ENCODE measurements around the gene PGA3. TPM values are rescaled to one million over a fixed set of nuclear protein-coding genes. Genes with fewer than 3 reads are reported as not detected.

Gene PGA3
- total and polyA plus RNA-seq, 2 of the 8 experiments (the other 6 are each of a cell fraction or from before 2014, with no cell fraction given), result not detected

- no peak overlapping the region; the same call in 1 of the 2 replicates for H2BK20ac ChIP-seq (ENCODE audit: low read length)
- H2AFZ ChIP-seq (ENCODE audit: low read length), result no peak overlapping the region
- no peaks in the 10 kb centered on the region for H4K20me1 ChIP-seq (replicated peaks in 1 of 2; ENCODE audit: control insufficient read depth in 1 of 2, insufficient read depth in 2 of 2, low read length in 2 of 2)
- no peak overlapping the region for H3K27ac ChIP-seq (ENCODE audit: low read depth, low read length)
- H3K9me3 ChIP-seq (ENCODE audit: insufficient read depth in 2 of 2, low read depth in 1 of 2, low read length in 1 of 2), result peaks cover 3 to 4% of the 10 kb centered on the region in 2 experiments; a peak in 1 of 4 replicates
- no peak overlapping the region for H2BK120ac ChIP-seq (replicated peaks; ENCODE audit: low read depth, low read length)
- WGBS, 2 experiments (ENCODE audit: extremely low coverage in 1 of 2, insufficient coverage in 1 of 2, insufficient read length in 1 of 2, insufficient replicate concordance in 2 of 2, low coverage in 1 of 2, low lambda C conversion rate in 2 of 2, missing lambda C conversion rate in 1 of 2), result 86% methylated on average over 8 of the region's 9 CpGs; no CpG with 5 or more reads in 1 of the 2 experiments
- H3K14ac ChIP-seq (ENCODE audit: insufficient read length), result no peak overlapping the region
- H2AK5ac ChIP-seq (ENCODE audit: low read depth, low read length), result no peak overlapping the region
- no peak overlapping the region for H2BK15ac ChIP-seq (ENCODE audit: low read length)
- no peaks in the 10 kb centered on the region for H3K36me3 ChIP-seq (ENCODE audit: control insufficient read depth in 2 of 4, insufficient read depth in 4 of 4, low read length in 3 of 4)
- H3K23ac ChIP-seq (ENCODE audit: insufficient read length), result no peak overlapping the region
- no peaks in the 10 kb centered on the region for H3K4me1 ChIP-seq (replicated peaks in 1 of 4; ENCODE audit: control insufficient read depth in 3 of 4, insufficient read depth in 4 of 4, low read length in 3 of 4)
- no peaks in the 10 kb centered on the region for H3K23me2 ChIP-seq (ENCODE audit: low read depth, low read length)
- no peaks in the 10 kb centered on the region for H3K27me3 ChIP-seq (replicated peaks in 1 of 4; ENCODE audit: control insufficient read depth in 3 of 4, extremely low read depth in 1 of 4, insufficient read depth in 3 of 4, low read length in 3 of 4)
- no peak overlapping the region for H3K4ac ChIP-seq (replicated peaks; ENCODE audit: insufficient read length, low read depth, low read length)
- FAIRE-seq, result no peak
- H2BK12ac ChIP-seq (ENCODE audit: low read depth, low read length), result no peak overlapping the region
- no peak overlapping the region for H2BK5ac ChIP-seq (ENCODE audit: low read depth, low read length)
- no peak for DNase-seq (ENCODE audit: low read depth in 1 of 2, low spot score in 2 of 2)
- H3K79me1 ChIP-seq (ENCODE audit: low read depth, low read length), result no peaks in the 10 kb centered on the region
- no peak overlapping the region for H3K4me2 ChIP-seq (ENCODE audit: insufficient read depth in 1 of 2, low read depth in 2 of 2, low read length in 2 of 2)
- H4K5ac ChIP-seq (ENCODE audit: insufficient read length, low read depth, low read length), result no peak overlapping the region
- H3K56ac ChIP-seq (replicated peaks; ENCODE audit: insufficient read length, low read depth, low read length), result no peak overlapping the region
- POLR2A ChIA-PET (ENCODE audit: partially characterized antibody), result no interaction called here
- TF ChIP-seq JUN (IDR thresholded peaks at IDR 0.05; ENCODE audit: low read depth, low read length), result no peak
- no peak for TF ChIP-seq CTBP2 (IDR thresholded peaks at IDR 0.05; ENCODE audit: borderline replicate concordance, insufficient read depth, insufficient read length, low read length)
- no peak for TF ChIP-seq FOSL1 (IDR thresholded peaks at IDR 0.05; ENCODE audit: insufficient read depth, low read depth, low read length)
- TF ChIP-seq KDM4A (IDR thresholded peaks at IDR 0.05; ENCODE audit: low read depth, low read length, severe bottlenecking), result no peak
- TF ChIP-seq TAF7 (optimal IDR thresholded peaks at IDR 0.05; ENCODE audit: borderline replicate concordance, low read depth, low read length), result no peak
- H3K79me2 ChIP-seq (ENCODE audit: control insufficient read depth in 1 of 2, insufficient read depth in 2 of 2, low read length in 2 of 2), result no peaks in the 10 kb centered on the region
- H3K18ac ChIP-seq (ENCODE audit: extremely low read depth, low read length), result no peak overlapping the region
- no peak overlapping the region for H4K91ac ChIP-seq (replicated peaks; ENCODE audit: insufficient read length, low read length)
- H3K4me3 ChIP-seq (ENCODE audit: extremely low read depth in 1 of 4, insufficient read depth in 2 of 4, low read depth in 3 of 4, low read length in 4 of 4), result no peak overlapping the region
- no peak overlapping the region for H4K8ac ChIP-seq (ENCODE audit: extremely low read depth, insufficient read depth, low read length)
- CTCF ChIA-PET (ENCODE audit: partially characterized antibody), result interaction anchor here (1.1 kb wide), 1 partner anchor 281 kb away, joined by 3 read pairs; no protein-coding TSS in a partner anchor
- H3K9ac ChIP-seq (replicated peaks in 1 of 4; ENCODE audit: extremely low read depth in 1 of 4, low read depth in 3 of 4, low read length in 3 of 4), result no peak overlapping the region
Observed at GRCh38 chr11:61168042-61168688, 35.1 kb upstream of the PGA3 start.

All from H1 (cell line).